Bronchial epithelial cell (primary cell): ENCODE results near the gene TTC7B. TPM values are rescaled to one million over a fixed set of nuclear protein-coding genes. Genes with fewer than 3 reads are reported as not detected.

Source experiments
- DNase-seq: peaks from one replicate; pipeline ENCODE4 v3.0.0-alpha.2; 2010; ENCODE audit warnings: low read depth
- FAIRE-seq: peaks from 2 replicates; lab custom pipeline; 2011; peaks lifted over from hg19 to GRCh38; lab: Jason Lieb, UNC
- H3K27me3 ChIP-seq: 2 replicates; pipeline ENCODE4 v1.5.1; 2011; ENCODE audit warnings: low read length; ENCODE audit not compliant: control insufficient read depth, insufficient read depth
- H3K36me3 ChIP-seq: 2 replicates; pipeline ENCODE4 v1.5.1; 2011; ENCODE audit warnings: low read length; ENCODE audit not compliant: control insufficient read depth, insufficient read depth
- H3K4me3 ChIP-seq: 2 replicates; pipeline ENCODE4 v1.5.1; 2011; ENCODE audit warnings: mild to moderate bottlenecking, low read depth, low read length, control low read depth
- total RNA-seq: library from RNA; depleted of rRNA; stranded (reverse); fragments of >200 nt; gene quantifications from 2 replicates; pipeline ENCODE4 v1.2.1, GENCODE V29; 2014
- TF ChIP-seq, protein P1 (sequence below): IDR thresholded peaks from 2 replicates; pipeline ENCODE4 v1.5.1; 2011; ENCODE audit warnings: mild to moderate bottlenecking, moderate library complexity, low read length, control low read depth, inconsistent platforms; ENCODE audit not compliant: insufficient read depth, severe bottlenecking

Gene TTC7B
- total RNA-seq, 1 donor from 2014 or later = 2.9 TPM

DNA sequence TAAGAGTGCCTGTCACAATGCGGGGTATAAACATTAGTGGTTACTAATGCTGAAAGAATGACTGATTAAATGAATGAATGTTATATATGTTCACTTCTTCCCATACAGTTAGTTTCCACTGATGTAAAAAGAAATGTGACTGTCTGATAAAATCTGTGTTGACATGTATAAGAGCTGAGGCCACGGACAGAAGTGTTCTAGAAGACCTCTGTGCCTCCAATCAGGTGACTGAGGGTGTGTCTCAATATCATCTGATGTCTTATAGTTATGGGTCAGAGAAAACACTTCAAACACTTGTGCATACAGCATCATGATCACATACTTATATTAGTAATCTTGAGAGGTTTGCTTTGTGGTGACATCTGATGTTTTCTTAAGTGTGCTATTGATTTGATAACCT is 183.4 kb downstream of the TTC7B start:
- no peak for FAIRE-seq
- Histone ChIP-seq H3K36me3 (no peaks in the 10 kb centered on the region), H3K27me3 (no peaks in the 10 kb centered on the region), H3K4me3 (no peak overlapping the region)
- TF ChIP-seq, protein P1, sequence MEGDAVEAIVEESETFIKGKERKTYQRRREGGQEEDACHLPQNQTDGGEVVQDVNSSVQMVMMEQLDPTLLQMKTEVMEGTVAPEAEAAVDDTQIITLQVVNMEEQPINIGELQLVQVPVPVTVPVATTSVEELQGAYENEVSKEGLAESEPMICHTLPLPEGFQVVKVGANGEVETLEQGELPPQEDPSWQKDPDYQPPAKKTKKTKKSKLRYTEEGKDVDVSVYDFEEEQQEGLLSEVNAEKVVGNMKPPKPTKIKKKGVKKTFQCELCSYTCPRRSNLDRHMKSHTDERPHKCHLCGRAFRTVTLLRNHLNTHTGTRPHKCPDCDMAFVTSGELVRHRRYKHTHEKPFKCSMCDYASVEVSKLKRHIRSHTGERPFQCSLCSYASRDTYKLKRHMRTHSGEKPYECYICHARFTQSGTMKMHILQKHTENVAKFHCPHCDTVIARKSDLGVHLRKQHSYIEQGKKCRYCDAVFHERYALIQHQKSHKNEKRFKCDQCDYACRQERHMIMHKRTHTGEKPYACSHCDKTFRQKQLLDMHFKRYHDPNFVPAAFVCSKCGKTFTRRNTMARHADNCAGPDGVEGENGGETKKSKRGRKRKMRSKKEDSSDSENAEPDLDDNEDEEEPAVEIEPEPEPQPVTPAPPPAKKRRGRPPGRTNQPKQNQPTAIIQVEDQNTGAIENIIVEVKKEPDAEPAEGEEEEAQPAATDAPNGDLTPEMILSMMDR = no peak
- no peak for DNase-seq

DNA sequence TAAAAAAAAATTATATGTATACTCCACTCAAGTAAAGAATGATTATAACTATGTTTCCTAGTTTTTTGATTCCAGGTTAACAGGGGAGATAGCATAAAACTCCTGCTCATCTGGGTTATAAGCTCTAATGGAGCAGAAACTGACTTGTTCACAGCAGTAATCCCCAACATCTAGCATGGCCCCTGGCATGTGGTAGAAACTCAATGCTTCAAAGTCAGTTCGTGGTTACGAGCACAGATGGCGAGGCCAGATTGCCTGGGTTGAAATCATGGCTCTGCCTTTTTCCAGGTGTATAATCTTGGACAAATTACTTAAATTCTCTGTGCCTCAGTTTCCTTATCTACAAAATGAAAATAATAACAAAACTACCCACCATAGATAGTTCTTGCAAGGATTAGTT is 183.8 kb downstream of the TTC7B start:
- H3K36me3 ChIP-seq = no peaks in the 10 kb centered on the region
- DNase-seq = no peak
- H3K4me3 ChIP-seq = no peak overlapping the region
- H3K27me3 ChIP-seq = no peaks in the 10 kb centered on the region
- no peak for FAIRE-seq
- TF ChIP-seq, protein P1 = no peak

DNA sequence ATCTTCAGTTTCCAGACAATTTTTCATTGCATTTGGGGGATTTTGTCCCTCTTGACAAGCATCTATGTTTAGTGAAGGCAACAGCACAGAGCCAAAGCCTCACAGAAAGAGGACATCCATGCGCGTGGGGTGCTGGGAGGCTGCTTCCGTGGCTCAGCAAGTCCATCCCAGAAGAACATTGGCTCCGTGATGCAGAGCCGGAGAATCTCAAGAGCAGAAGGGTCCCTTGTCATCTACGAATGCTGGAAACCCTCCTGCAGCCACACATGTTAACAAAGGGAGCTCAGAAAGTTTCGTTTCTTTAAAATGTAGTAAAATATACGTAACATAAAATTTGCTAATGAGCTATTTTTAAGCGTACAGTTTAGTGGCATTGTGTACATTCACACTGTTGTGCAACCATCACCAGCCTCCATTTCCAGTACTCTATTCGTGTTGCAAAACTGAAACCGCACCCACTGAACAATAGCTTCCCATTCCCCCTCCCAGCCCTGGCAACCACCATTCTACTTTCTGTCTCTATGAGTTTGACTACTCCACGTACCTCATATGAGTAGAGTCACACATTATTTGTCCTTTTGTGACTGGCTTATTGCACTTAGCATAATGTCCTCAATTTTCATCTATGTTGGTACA is 185.9 kb downstream of the TTC7B start:
- TF ChIP-seq, protein P1 = no peak
- no peak overlapping the region for H3K4me3 ChIP-seq
- FAIRE-seq (no peak), DNase-seq (peak; percentile 62)
- no peaks in the 10 kb centered on the region for H3K36me3 ChIP-seq
- no peaks in the 10 kb centered on the region for H3K27me3 ChIP-seq

DNA sequence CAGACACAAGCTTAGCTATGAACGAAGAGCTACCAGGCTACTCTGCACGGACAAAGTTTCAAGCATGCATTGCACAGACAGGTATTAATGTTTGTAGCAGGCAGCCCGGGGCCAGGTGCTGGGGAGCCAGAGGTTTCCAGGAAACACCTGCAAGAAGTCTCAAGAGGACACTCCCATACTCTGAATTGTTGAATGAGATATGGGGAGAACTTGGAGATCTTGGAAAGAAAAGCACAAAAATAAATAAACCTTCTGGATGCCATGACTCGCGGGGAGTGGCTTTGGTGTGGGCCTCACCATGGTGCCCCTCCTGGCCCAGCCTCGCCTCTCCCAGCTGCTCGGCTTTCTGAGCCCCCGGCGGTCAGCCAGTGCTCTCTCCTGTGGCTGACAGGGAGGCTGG is 186.8 kb downstream of the TTC7B start:
- no peak overlapping the region for H3K4me3 ChIP-seq
- TF ChIP-seq, protein P1 = no peak
- peak; percentile 30 for DNase-seq
- H3K36me3 ChIP-seq = no peaks in the 10 kb centered on the region
- H3K27me3 ChIP-seq = no peaks in the 10 kb centered on the region
- no peak for FAIRE-seq

DNA sequence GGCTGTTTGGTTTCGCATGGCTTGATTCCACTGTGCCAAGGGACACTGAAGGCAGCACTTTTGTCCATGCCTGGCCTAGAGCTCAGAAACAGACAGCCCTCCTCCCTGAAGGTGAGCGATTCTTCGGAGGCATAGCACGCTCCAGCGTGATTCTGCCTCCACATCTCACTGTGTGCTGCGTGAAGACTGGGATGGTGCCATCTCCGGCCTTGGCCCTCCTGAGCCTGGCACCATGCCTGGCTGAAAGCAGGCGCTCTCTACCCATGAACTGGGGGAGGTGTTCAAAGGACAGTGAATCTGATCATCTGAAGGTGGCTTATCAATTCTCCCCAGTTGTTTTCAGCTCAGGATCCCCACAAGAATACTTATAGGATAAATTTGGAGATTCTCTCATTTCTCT is 187.4 kb downstream of the TTC7B start:
- H3K4me3 ChIP-seq = no peak overlapping the region
- TF ChIP-seq, protein P1 = no peak
- no peaks in the 10 kb centered on the region for H3K27me3 ChIP-seq
- FAIRE-seq (no peak), DNase-seq (no peak)
- no peaks in the 10 kb centered on the region for H3K36me3 ChIP-seq

DNA sequence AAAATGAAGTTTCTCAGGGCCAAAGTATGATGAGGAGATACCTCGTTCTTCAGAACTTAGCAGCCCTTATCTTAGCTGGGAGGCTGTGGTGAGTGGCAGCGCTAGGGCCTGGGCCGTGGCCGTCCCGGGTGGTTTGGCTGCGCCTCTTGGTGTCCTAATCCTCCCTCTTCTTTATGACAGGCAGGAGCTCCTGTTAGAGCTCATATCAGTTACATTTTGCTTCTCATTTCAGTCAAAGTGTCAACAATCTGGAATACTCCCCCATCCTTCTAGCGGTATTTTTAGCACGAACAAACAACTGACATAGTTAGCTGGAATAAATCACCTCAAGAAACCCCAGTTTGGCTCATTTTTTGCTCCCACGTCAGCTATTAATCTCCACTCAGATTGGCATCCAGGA is 188.8 kb downstream of the TTC7B start:
- TF ChIP-seq, protein P1 = no peak
- DNase-seq (no peak), FAIRE-seq (no peak)
- no peak overlapping the region for H3K4me3 ChIP-seq
- H3K27me3 ChIP-seq = no peaks in the 10 kb centered on the region
- no peaks in the 10 kb centered on the region for H3K36me3 ChIP-seq
